22Rv1 (cell line): ENCODE data around the gene DDX60.

Source experiments
- CTCF ChIP-seq: fragments of 450-650 bp; IDR thresholded peaks from 2 replicates; pipeline ENCODE4 v1.5.1; 2017; ENCODE audit warnings: mild to moderate bottlenecking
- ZFX ChIP-seq: fragments of 450-650 bp; IDR thresholded peaks from 2 replicates; pipeline ENCODE4 v1.6.1; 2017; ENCODE audit warnings: antibody characterized with exemption, borderline replicate concordance

GRCh38 chr4:168279556-168279955, 39.0 kb downstream of the DDX60 start:
- no peak for TF ChIP-seq CTCF
- no peak for TF ChIP-seq ZFX
